Endothelial cell of umbilical vein (primary cell): ENCODE results near the gene TPST1. TPM values are rescaled to one million over a fixed set of nuclear protein-coding genes. Genes with fewer than 3 reads are reported as not detected.

Experiments
- BruUV-seq: library from RNA; stranded (reverse); fragments of 400-500 nt; replicated peaks from 2 replicates; lab custom pipeline; 2021; lab: Mats Ljungman, UMichigan
- CTCF ChIA-PET: fragments of 300-600, 350-600 bp; sonication (Branson Sonifier 250); formaldehyde crosslinking; loops from one replicate; lab custom pipeline; 2021; ENCODE audit warnings: antibody characterized with exemption, inconsistent platforms; lab: Charles Lee
- POLR2A ChIA-PET: fragments of 300-600, 350-600 bp; sonication (Branson Sonifier 250); formaldehyde crosslinking; loops from one replicate; lab custom pipeline; 2021; ENCODE audit warnings: antibody characterized with exemption, inconsistent platforms; lab: Charles Lee
- DNase-seq: peaks from one replicate; pipeline ENCODE4 v3.0.0-alpha.2; 2011; ENCODE audit warnings: low read depth, low spot score
- FAIRE-seq: peaks from 2 replicates; lab custom pipeline; 2011; peaks lifted over from hg19 to GRCh38; lab: Jason Lieb, UNC
- H2AFZ ChIP-seq: 2 replicates; pipeline ENCODE4 v1.6.0; 2012; ENCODE audit warnings: low read depth, low read length, control low read depth, inconsistent platforms
- H3K27ac ChIP-seq: 2 replicates; pipeline ENCODE4 v1.5.1; 2011; ENCODE audit warnings: low read depth, mild to moderate bottlenecking, control low read depth, low read length, moderate library complexity; ENCODE audit not compliant: insufficient read depth
- H3K27me3 ChIP-seq, 2 experiments: 2 replicates each; pipeline versions ENCODE4 v1.6.0 to v1.6.1; 2011; ENCODE audit warnings: low read length in 2 of 2, mixed read lengths in 1 of 2; ENCODE audit not compliant: control insufficient read depth in 2 of 2, insufficient read depth in 2 of 2
- H3K36me3 ChIP-seq, 2 experiments: 2 replicates in 1 of 2; 3 replicates in 1 of 2; pipeline ENCODE4 v1.5.1; 2011; ENCODE audit warnings: low read length in 2 of 2, mild to moderate bottlenecking in 1 of 2, moderate library complexity in 1 of 2; ENCODE audit not compliant: control insufficient read depth in 2 of 2, insufficient read depth in 2 of 2; ENCODE audit errors: extremely low read depth in 1 of 2
- H3K4me1 ChIP-seq: 3 replicates; pipeline ENCODE4 v1.5.1; 2011; ENCODE audit warnings: mild to moderate bottlenecking, low read length; ENCODE audit not compliant: control insufficient read depth, insufficient read depth; ENCODE audit errors: extremely low read depth
- H3K4me2 ChIP-seq: 2 replicates; pipeline ENCODE4 v1.6.1; 2011; ENCODE audit warnings: low read length, control low read depth, mixed read lengths; ENCODE audit not compliant: insufficient read depth
- H3K4me3 ChIP-seq, 3 experiments: fragments of 200-600 bp in 1 of 3; sonication (generic), shearing (Covaris generic) in 1 of 3; replicated peaks in 1 of 3; 2 replicates each; pipeline ENCODE4 v1.5.1; 2011 to 2016; ENCODE audit warnings: control low read depth in 3 of 3, low read length in 3 of 3, mild to moderate bottlenecking in 2 of 3, inconsistent platforms in 1 of 3, low read depth in 1 of 3, moderate library complexity in 1 of 3; ENCODE audit not compliant: insufficient read depth in 1 of 3
- H3K79me2 ChIP-seq: 2 replicates; pipeline ENCODE4 v1.6.0; 2012; ENCODE audit warnings: low read length, inconsistent platforms; ENCODE audit not compliant: control insufficient read depth, insufficient read depth
- H3K9ac ChIP-seq: replicated peaks from 2 replicates; pipeline ENCODE3; 2011; ENCODE audit warnings: low read length, control low read depth; ENCODE audit not compliant: insufficient read depth; ENCODE audit errors: extremely low read depth
- H3K9me1 ChIP-seq: replicated peaks from 3 replicates; pipeline ENCODE4 v1.6.0; 2011; ENCODE audit warnings: mild to moderate bottlenecking, low read length; ENCODE audit not compliant: control insufficient read depth, insufficient read depth; ENCODE audit errors: extremely low read depth
- H3K9me3 ChIP-seq: replicated peaks from 2 replicates; pipeline ENCODE4 v1.5.1; 2012; ENCODE audit warnings: low read length, inconsistent platforms; ENCODE audit not compliant: control insufficient read depth, insufficient read depth
- H4K20me1 ChIP-seq: replicated peaks from 2 replicates; pipeline ENCODE3; 2011; ENCODE audit warnings: mild to moderate bottlenecking, low read length; ENCODE audit not compliant: control insufficient read depth, insufficient read depth; ENCODE audit errors: extremely low read depth
- EZH2 ChIP-seq: IDR thresholded peaks from 2 replicates; pipeline ENCODE4 v1.6.1; 2012; ENCODE audit warnings: borderline replicate concordance, low read depth, mild to moderate bottlenecking, moderate library complexity, low read length, inconsistent platforms; ENCODE audit not compliant: severe bottlenecking
- FOS ChIP-seq: IDR thresholded peaks from 2 replicates; pipeline ENCODE4 v1.6.1; 2011; ENCODE audit warnings: mild to moderate bottlenecking, low read length, moderate library complexity, borderline replicate concordance; ENCODE audit not compliant: insufficient read depth
- GATA2 ChIP-seq: IDR thresholded peaks from 2 replicates; pipeline ENCODE4 v1.7.0; 2011; ENCODE audit warnings: low read depth, mild to moderate bottlenecking, moderate library complexity, mixed read lengths, low read length; ENCODE audit not compliant: insufficient read length, insufficient read depth
- JUN ChIP-seq: IDR thresholded peaks from 2 replicates; pipeline ENCODE4 v1.6.1; 2011; ENCODE audit warnings: borderline replicate concordance, low read depth; ENCODE audit not compliant: insufficient read length, insufficient read depth
- MAX ChIP-seq: IDR thresholded peaks from 2 replicates; pipeline ENCODE4 v1.6.1; 2011; ENCODE audit not compliant: insufficient read depth, insufficient read length
- MYC ChIP-seq: IDR thresholded peaks from one replicate; pipeline ENCODE4 v1.6.1; 2011; ENCODE audit warnings: mild to moderate bottlenecking, low read depth, low read length
- POLR2A ChIP-seq: IDR thresholded peaks from 2 replicates; pipeline ENCODE4 v1.6.1; 2012; ENCODE audit warnings: low read depth, mild to moderate bottlenecking, control low read depth, low read length
- POLR2AphosphoS5 ChIP-seq: IDR thresholded peaks from 2 replicates; pipeline ENCODE4 v1.6.1; 2012; ENCODE audit warnings: low read depth, mild to moderate bottlenecking, control low read depth, low read length, moderate library complexity; ENCODE audit not compliant: insufficient read depth
- dilution Hi-C: fragments of 300-500 bp; cut with MboI; formaldehyde crosslinking; loops from one replicate; pipeline ENCODE4 v1.15.0; 2019; ENCODE audit warnings: low sequenced_read_pairs; ENCODE audit not compliant: extremely low pct_ligation_motif_present
- intact Hi-C: fragments of 100-400 bp; cut with micrococcal nuclease; formaldehyde crosslinking; loops from one replicate; pipeline ENCODE4 v1.10.0; 2022
- polyA plus RNA-seq, 4 experiments: library from polyadenylated mRNA; depleted of rRNA in 3 of 4; stranded (reverse) in 3 of 4; unstranded in 1 of 4; fragments of >200 nt; gene quantifications; 2 replicates each; pipeline versions ENCODE4 v1.2.1 to v1.2.3, GENCODE V29; 2011 to 2012; ENCODE audit warnings: missing spikeins in 1 of 4
- total RNA-seq: library from RNA; stranded (reverse); gene quantifications from 2 replicates; pipeline ENCODE4 v1.2.3, GENCODE V29; 2021
- TF ChIP-seq, protein P1 (sequence below), 2 donors: IDR thresholded peaks; 1 replicate in 1 of 2; 2 replicates in 1 of 2; pipeline ENCODE4 v1.5.1; 2011; ENCODE audit warnings: low read length in 2 of 2, mild to moderate bottlenecking in 2 of 2, moderate library complexity in 2 of 2, control low read depth in 1 of 2, inconsistent platforms in 1 of 2, low read depth in 1 of 2; ENCODE audit not compliant: insufficient read depth in 1 of 2; ENCODE audit errors: extremely low read depth in 1 of 2

Gene TPST1
- total and polyA plus RNA-seq, 2 donors (not counting 3 experiments of a cell fraction or from before 2014, with no cell fraction given) = 18.7 to 21.0 TPM

GRCh38 chr7:66183700-66184099 is 21.4 kb upstream of the TPST1 start:
- BruUV-seq = no TSS peak
- Histone ChIP-seq H3K79me2 (no peaks in the 10 kb centered on the region), H3K4me3 (no peak overlapping the region), H3K4me1 (no peaks in the 10 kb centered on the region), H3K9me3 (no peaks in the 10 kb centered on the region), H3K36me3 (no peaks in the 10 kb centered on the region), H4K20me1 (no peaks in the 10 kb centered on the region), H3K9ac (no peak overlapping the region), H2AFZ (no peak overlapping the region), H3K27me3 (no peaks in the 10 kb centered on the region), H3K27ac (no peak overlapping the region), H3K4me2 (no peak overlapping the region), H3K9me1 (no peaks in the 10 kb centered on the region)
- intact Hi-C loops = no loop called here
- TF ChIP-seq POLR2AphosphoS5 (no peak), GATA2 (no peak), JUN (no peak), MYC (no peak), EZH2 (no peak), FOS (no peak), POLR2A (no peak), MAX (no peak)
- TF ChIP-seq, protein P1, sequence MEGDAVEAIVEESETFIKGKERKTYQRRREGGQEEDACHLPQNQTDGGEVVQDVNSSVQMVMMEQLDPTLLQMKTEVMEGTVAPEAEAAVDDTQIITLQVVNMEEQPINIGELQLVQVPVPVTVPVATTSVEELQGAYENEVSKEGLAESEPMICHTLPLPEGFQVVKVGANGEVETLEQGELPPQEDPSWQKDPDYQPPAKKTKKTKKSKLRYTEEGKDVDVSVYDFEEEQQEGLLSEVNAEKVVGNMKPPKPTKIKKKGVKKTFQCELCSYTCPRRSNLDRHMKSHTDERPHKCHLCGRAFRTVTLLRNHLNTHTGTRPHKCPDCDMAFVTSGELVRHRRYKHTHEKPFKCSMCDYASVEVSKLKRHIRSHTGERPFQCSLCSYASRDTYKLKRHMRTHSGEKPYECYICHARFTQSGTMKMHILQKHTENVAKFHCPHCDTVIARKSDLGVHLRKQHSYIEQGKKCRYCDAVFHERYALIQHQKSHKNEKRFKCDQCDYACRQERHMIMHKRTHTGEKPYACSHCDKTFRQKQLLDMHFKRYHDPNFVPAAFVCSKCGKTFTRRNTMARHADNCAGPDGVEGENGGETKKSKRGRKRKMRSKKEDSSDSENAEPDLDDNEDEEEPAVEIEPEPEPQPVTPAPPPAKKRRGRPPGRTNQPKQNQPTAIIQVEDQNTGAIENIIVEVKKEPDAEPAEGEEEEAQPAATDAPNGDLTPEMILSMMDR (IDR thresholded peaks at IDR 0.05; ENCODE audit: extremely low read depth in 1 of 2, insufficient read depth in 1 of 2, low read depth in 1 of 2, low read length in 2 of 2) = no peak
- dilution Hi-C loops = no loop called here
- CTCF ChIA-PET = interaction anchor here (1.5 kb wide), 1 partner anchor 35 kb away, joined by 3 read pairs; no protein-coding TSS in a partner anchor
- no peak for FAIRE-seq
- POLR2A ChIA-PET = no interaction called here
- DNase-seq = no peak
